Measurements from ENCODE around the gene LSR.

- TF ChIP-seq, protein P1, sequence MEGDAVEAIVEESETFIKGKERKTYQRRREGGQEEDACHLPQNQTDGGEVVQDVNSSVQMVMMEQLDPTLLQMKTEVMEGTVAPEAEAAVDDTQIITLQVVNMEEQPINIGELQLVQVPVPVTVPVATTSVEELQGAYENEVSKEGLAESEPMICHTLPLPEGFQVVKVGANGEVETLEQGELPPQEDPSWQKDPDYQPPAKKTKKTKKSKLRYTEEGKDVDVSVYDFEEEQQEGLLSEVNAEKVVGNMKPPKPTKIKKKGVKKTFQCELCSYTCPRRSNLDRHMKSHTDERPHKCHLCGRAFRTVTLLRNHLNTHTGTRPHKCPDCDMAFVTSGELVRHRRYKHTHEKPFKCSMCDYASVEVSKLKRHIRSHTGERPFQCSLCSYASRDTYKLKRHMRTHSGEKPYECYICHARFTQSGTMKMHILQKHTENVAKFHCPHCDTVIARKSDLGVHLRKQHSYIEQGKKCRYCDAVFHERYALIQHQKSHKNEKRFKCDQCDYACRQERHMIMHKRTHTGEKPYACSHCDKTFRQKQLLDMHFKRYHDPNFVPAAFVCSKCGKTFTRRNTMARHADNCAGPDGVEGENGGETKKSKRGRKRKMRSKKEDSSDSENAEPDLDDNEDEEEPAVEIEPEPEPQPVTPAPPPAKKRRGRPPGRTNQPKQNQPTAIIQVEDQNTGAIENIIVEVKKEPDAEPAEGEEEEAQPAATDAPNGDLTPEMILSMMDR (IDR thresholded peaks at IDR 0.05) = no peak
- no peak for TF ChIP-seq POLR2A (IDR thresholded peaks at IDR 0.05)
Measured at GRCh38 chr19:35231956-35232645, 16.7 kb upstream of the LSR start.
